H9 (cell line): ENCODE results near the gene STRN. TPM values are rescaled to one million over a fixed set of nuclear protein-coding genes. Genes with fewer than 3 reads are reported as not detected.

ENCODE experiments used
- DNase-seq: peaks from one replicate; pipeline ENCODE4 v3.0.0-alpha.2; 2017
- H2AFZ ChIP-seq: one replicate; pipeline ENCODE4 v1.6.1; 2013; ENCODE audit warnings: mild to moderate bottlenecking, low read length, control low read depth, moderate library complexity
- H2AK5ac ChIP-seq: 2 replicates; pipeline ENCODE4 v1.6.1; 2013; ENCODE audit warnings: low read length, control low read depth, mixed read lengths; ENCODE audit not compliant: insufficient read length
- H2BK120ac ChIP-seq: one replicate; pipeline ENCODE4 v1.6.1; 2013; ENCODE audit warnings: low read depth, mild to moderate bottlenecking, low read length, control low read depth, inconsistent platforms; ENCODE audit not compliant: poor library complexity, severe bottlenecking
- H2BK12ac ChIP-seq: 2 replicates; pipeline ENCODE4 v1.6.1; 2013; ENCODE audit warnings: low read length, control low read depth, mixed read lengths, low read depth; ENCODE audit not compliant: insufficient read length
- H2BK15ac ChIP-seq: 2 replicates; pipeline ENCODE4 v1.6.1; 2013; ENCODE audit warnings: low read depth, low read length, control low read depth
- H2BK20ac ChIP-seq: one replicate; pipeline ENCODE4 v1.6.1; 2013; ENCODE audit warnings: low read depth, mild to moderate bottlenecking, low read length, control low read depth, inconsistent platforms; ENCODE audit not compliant: poor library complexity, severe bottlenecking
- H2BK5ac ChIP-seq: 2 replicates; pipeline ENCODE4 v1.6.1; 2013; ENCODE audit warnings: low read length, control low read depth, mixed read lengths; ENCODE audit not compliant: insufficient read length
- H3K14ac ChIP-seq: 2 replicates; pipeline ENCODE4 v1.6.1; 2013; ENCODE audit warnings: low read length, control low read depth; ENCODE audit not compliant: insufficient read depth
- H3K18ac ChIP-seq: 2 replicates; pipeline ENCODE4 v1.6.1; 2013; ENCODE audit warnings: low read depth, mild to moderate bottlenecking, mixed read lengths, low read length, control low read depth; ENCODE audit not compliant: insufficient read length
- H3K23ac ChIP-seq: 2 replicates; pipeline ENCODE4 v1.6.1; 2013; ENCODE audit warnings: low read length, control low read depth, mixed read lengths, low read depth; ENCODE audit not compliant: insufficient read length
- H3K23me2 ChIP-seq: 2 replicates; pipeline ENCODE4 v1.6.1; 2013; ENCODE audit warnings: low read depth, mild to moderate bottlenecking, mixed read lengths, low read length, control low read depth; ENCODE audit not compliant: insufficient read length, poor library complexity, severe bottlenecking
- H3K27ac ChIP-seq: 2 replicates; pipeline ENCODE4 v1.5.1; 2013; ENCODE audit warnings: low read length, control low read depth, mixed read lengths, low read depth; ENCODE audit not compliant: insufficient read length
- H3K27me3 ChIP-seq: 2 replicates; pipeline ENCODE4 v1.6.1; 2013; ENCODE audit warnings: low read length, control low read depth, inconsistent platforms; ENCODE audit not compliant: insufficient read depth
- H3K4ac ChIP-seq: 2 replicates; pipeline ENCODE4 v1.6.1; 2013; ENCODE audit warnings: low read depth, mild to moderate bottlenecking, control low read depth, inconsistent platforms, low read length, moderate library complexity
- H3K4me1 ChIP-seq: 2 replicates; pipeline ENCODE4 v1.6.1; 2013; ENCODE audit warnings: low read length, control low read depth, inconsistent platforms; ENCODE audit not compliant: insufficient read depth
- H3K4me2 ChIP-seq: 2 replicates; pipeline ENCODE4 v1.6.1; 2013; ENCODE audit warnings: low read length, control low read depth, mixed read lengths; ENCODE audit not compliant: insufficient read length, insufficient read depth
- H3K56ac ChIP-seq: 2 replicates; pipeline ENCODE4 v1.6.1; 2013; ENCODE audit warnings: low read depth, mild to moderate bottlenecking, mixed read lengths, low read length, control low read depth; ENCODE audit not compliant: insufficient read length
- H3K79me1 ChIP-seq: 2 replicates; pipeline ENCODE4 v1.6.1; 2013; ENCODE audit warnings: low read depth, mild to moderate bottlenecking, moderate library complexity, low read length, control low read depth, inconsistent platforms; ENCODE audit not compliant: insufficient read depth, poor library complexity, severe bottlenecking
- H3K79me2 ChIP-seq: 2 replicates; pipeline ENCODE4 v1.6.1; 2013; ENCODE audit warnings: low read length, control low read depth, inconsistent platforms; ENCODE audit not compliant: insufficient read depth
- H3K9ac ChIP-seq: 2 replicates; pipeline ENCODE4 v1.6.1; 2013; ENCODE audit warnings: low read length, control low read depth, mixed read lengths; ENCODE audit not compliant: insufficient read length; ENCODE audit errors: extremely low read depth
- H3K9me3 ChIP-seq: one replicate; pipeline ENCODE4 v1.6.1; 2013; ENCODE audit warnings: low read depth, low read length, inconsistent platforms; ENCODE audit not compliant: control insufficient read depth
- H3T11ph ChIP-seq: one replicate; pipeline ENCODE4 v1.6.1; 2013; ENCODE audit warnings: mild to moderate bottlenecking, low read length, control low read depth, inconsistent platforms
- H4K20me1 ChIP-seq: one replicate; pipeline ENCODE4 v1.6.1; 2013; ENCODE audit not compliant: control insufficient read depth, insufficient read length, insufficient read depth
- H4K5ac ChIP-seq: 2 replicates; pipeline ENCODE4 v1.6.1; 2013; ENCODE audit warnings: low read depth, mild to moderate bottlenecking, mixed read lengths, low read length, control low read depth; ENCODE audit not compliant: insufficient read length
- H4K8ac ChIP-seq: replicated peaks from 2 replicates; pipeline ENCODE4 v1.6.1; 2013; ENCODE audit warnings: low read length, control low read depth, mixed read lengths, low read depth; ENCODE audit not compliant: insufficient read length
- H4K91ac ChIP-seq: 2 replicates; pipeline ENCODE4 v1.6.1; 2013; ENCODE audit warnings: low read depth, mild to moderate bottlenecking, moderate library complexity, mixed read lengths, low read length, control low read depth; ENCODE audit not compliant: insufficient read length
- H3K27ac Mint-ChIP-seq, 3 experiments: 2 replicates in 2 of 3; 3 replicates in 1 of 3; pipeline ENCODE4 v1.8.0; 2020 to 2021; ENCODE audit warnings: mixed read lengths in 3 of 3, mild to moderate bottlenecking in 1 of 3, moderate library complexity in 1 of 3
- H3K27me3 Mint-ChIP-seq: 2 replicates; pipeline ENCODE4 v1.8.0; 2021; ENCODE audit warnings: low read depth, mild to moderate bottlenecking, moderate library complexity, mixed read lengths
- H3K36me3 Mint-ChIP-seq, 3 experiments: 2 replicates in 2 of 3; 3 replicates in 1 of 3; pipeline ENCODE4 v1.8.0; 2020 to 2021; ENCODE audit warnings: low read depth in 3 of 3, mixed read lengths in 3 of 3; ENCODE audit not compliant: insufficient read depth in 1 of 3
- H3K4me1 Mint-ChIP-seq, 2 experiments: 2 replicates each; pipeline ENCODE4 v1.8.0; 2020; ENCODE audit warnings: mixed read lengths in 2 of 2
- H3K4me3 Mint-ChIP-seq, 2 experiments: 2 replicates in 1 of 2; 3 replicates in 1 of 2; pipeline ENCODE4 v1.8.0; 2020 to 2021; ENCODE audit warnings: mild to moderate bottlenecking in 2 of 2, mixed read lengths in 2 of 2, moderate library complexity in 1 of 2
- H3K9me3 Mint-ChIP-seq, 2 experiments: 2 replicates in 1 of 2; 3 replicates in 1 of 2; pipeline ENCODE4 v1.8.0; 2020; ENCODE audit warnings: mild to moderate bottlenecking in 2 of 2, mixed read lengths in 2 of 2, moderate library complexity in 1 of 2
- WGBS: extraction: QIAGEN DNeasy Blood & Tissue Kit; methylation state at CpG from one replicate; pipeline ENCODE4 v1.1.7; 2013; ENCODE audit warnings: missing lambda C conversion rate, low lambda C conversion rate, mixed read lengths; ENCODE audit not compliant: insufficient read length; ENCODE audit errors: extremely low coverage; 5-methylcytosine and 5-hydroxymethylcytosine counted together
- total RNA-seq: library from RNA; stranded (reverse); gene quantifications from 2 replicates; pipeline ENCODE4 v1.2.1, GENCODE V29; 2021
- TF ChIP-seq, protein P1 (sequence below): fragments of 200-600 bp; sonication (generic); conservative IDR thresholded peaks from 3 replicates; pipeline ENCODE4 v1.8.0; 2021; ENCODE audit warnings: antibody characterized with exemption, mild to moderate bottlenecking

The STRN gene
- total RNA-seq, 1 experiment from 2014 or later, result 31.7 TPM

DNA sequence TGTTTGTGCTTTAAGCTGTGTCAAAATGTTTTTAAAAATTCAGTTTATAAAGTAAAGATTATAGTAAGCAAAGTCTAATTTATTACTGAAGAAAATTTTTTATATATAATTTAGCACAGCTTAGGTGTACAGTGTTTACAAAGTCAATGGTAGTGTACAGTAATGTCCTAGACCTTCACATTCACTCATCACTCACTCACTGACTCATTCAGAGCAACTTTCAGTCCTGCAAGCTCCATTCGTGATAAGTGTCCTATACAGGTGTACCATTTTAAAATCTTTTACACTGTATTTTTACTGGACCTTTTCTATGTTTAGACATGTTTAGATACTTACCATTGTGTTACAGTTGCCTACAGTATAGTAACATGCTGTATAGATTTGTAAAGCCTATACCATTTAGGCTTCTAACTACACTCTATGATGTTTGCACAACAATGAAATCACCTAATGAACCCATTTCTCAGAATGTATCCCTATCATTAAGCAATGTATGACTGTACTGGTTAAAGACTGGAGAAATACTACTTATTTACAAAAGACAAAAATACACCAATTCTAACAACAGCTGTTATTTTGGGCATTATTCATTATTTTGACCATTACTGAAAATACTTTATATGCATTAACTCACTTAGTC, 95.1 kb downstream of the STRN start:
- H2BK20ac ChIP-seq, result no peak overlapping the region
- peaks cover 8% of the 10 kb centered on the region in 2 experiments; a peak in 3 of 5 replicates for H3K9me3 Mint-ChIP-seq
- no peaks in the 10 kb centered on the region for H3K9me3 ChIP-seq
- no peak overlapping the region for H3K4me3 Mint-ChIP-seq
- no peak overlapping the region for H4K91ac ChIP-seq
- H2BK5ac ChIP-seq, result no peak overlapping the region
- H3K4ac ChIP-seq, result no peak overlapping the region
- no peak overlapping the region for H2AFZ ChIP-seq
- no peak overlapping the region for H4K5ac ChIP-seq
- H4K8ac ChIP-seq, result no peak overlapping the region
- H2BK15ac ChIP-seq, result no peak overlapping the region
- peaks cover 7 to 10% of the 10 kb centered on the region in 2 experiments for H3K4me1 Mint-ChIP-seq
- H3K14ac ChIP-seq, result no peak overlapping the region
- H3K27me3 ChIP-seq, result no peaks in the 10 kb centered on the region
- H3T11ph ChIP-seq, result no peak overlapping the region
- TF ChIP-seq, protein P1, sequence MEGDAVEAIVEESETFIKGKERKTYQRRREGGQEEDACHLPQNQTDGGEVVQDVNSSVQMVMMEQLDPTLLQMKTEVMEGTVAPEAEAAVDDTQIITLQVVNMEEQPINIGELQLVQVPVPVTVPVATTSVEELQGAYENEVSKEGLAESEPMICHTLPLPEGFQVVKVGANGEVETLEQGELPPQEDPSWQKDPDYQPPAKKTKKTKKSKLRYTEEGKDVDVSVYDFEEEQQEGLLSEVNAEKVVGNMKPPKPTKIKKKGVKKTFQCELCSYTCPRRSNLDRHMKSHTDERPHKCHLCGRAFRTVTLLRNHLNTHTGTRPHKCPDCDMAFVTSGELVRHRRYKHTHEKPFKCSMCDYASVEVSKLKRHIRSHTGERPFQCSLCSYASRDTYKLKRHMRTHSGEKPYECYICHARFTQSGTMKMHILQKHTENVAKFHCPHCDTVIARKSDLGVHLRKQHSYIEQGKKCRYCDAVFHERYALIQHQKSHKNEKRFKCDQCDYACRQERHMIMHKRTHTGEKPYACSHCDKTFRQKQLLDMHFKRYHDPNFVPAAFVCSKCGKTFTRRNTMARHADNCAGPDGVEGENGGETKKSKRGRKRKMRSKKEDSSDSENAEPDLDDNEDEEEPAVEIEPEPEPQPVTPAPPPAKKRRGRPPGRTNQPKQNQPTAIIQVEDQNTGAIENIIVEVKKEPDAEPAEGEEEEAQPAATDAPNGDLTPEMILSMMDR, result no peak
- H3K27me3 Mint-ChIP-seq, result no peaks in the 10 kb centered on the region
- no peaks in the 10 kb centered on the region for H3K23me2 ChIP-seq
- no peak overlapping the region for H3K4me2 ChIP-seq
- H3K4me1 ChIP-seq, result no peaks in the 10 kb centered on the region
- H3K23ac ChIP-seq, result no peak overlapping the region
- H3K56ac ChIP-seq, result no peak overlapping the region
- H3K79me2 ChIP-seq, result no peaks in the 10 kb centered on the region
- no peak for DNase-seq
- no peak overlapping the region for H3K9ac ChIP-seq
- no peak overlapping the region for H2BK120ac ChIP-seq
- H3K27ac ChIP-seq, result no peak overlapping the region
- no peak overlapping the region for H2AK5ac ChIP-seq
- no peak overlapping the region for H2BK12ac ChIP-seq
- no peak overlapping the region for H3K18ac ChIP-seq
- H3K79me1 ChIP-seq, result no peaks in the 10 kb centered on the region
- no peaks in the 10 kb centered on the region for H4K20me1 ChIP-seq
- H3K36me3 Mint-ChIP-seq, result peaks cover 17 to 50% (median 44%) of the 10 kb centered on the region in 3 experiments
- no CpG with 5 or more reads among the region's 1 CpG for WGBS
- no peak overlapping the region for H3K27ac Mint-ChIP-seq
